ENCODE measurements around the gene U2SURP.

DNA sequence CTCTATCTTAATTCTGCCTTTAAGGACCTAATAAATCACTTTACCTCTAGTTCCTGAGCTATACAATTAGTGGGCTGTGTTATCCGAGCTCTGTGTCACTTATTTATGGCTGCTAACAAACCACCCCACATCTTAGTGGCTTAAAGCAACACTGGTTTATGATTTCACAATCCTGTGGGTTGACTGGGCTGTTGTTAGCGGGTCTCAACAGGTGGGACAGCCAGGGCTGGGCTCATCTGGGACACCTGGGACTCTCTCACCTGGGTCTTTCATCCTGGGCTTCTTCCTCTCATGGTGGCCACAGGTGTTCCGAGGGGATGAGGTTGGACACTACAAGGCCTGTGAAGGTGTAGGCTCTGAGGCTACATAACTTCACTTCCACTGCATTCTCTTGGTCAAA lies 82.4 kb downstream of the U2SURP start:
- TF ChIP-seq POLR2AphosphoS5 (IDR thresholded peaks at IDR 0.05; ENCODE audit: insufficient read depth in 1 of 2, low read depth in 1 of 2), result no peak
- TF ChIP-seq, protein P1, sequence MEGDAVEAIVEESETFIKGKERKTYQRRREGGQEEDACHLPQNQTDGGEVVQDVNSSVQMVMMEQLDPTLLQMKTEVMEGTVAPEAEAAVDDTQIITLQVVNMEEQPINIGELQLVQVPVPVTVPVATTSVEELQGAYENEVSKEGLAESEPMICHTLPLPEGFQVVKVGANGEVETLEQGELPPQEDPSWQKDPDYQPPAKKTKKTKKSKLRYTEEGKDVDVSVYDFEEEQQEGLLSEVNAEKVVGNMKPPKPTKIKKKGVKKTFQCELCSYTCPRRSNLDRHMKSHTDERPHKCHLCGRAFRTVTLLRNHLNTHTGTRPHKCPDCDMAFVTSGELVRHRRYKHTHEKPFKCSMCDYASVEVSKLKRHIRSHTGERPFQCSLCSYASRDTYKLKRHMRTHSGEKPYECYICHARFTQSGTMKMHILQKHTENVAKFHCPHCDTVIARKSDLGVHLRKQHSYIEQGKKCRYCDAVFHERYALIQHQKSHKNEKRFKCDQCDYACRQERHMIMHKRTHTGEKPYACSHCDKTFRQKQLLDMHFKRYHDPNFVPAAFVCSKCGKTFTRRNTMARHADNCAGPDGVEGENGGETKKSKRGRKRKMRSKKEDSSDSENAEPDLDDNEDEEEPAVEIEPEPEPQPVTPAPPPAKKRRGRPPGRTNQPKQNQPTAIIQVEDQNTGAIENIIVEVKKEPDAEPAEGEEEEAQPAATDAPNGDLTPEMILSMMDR (IDR thresholded peaks at IDR 0.05), result no peak
